Keratinocyte (primary cell): ENCODE measurements around the gene TMC7. TPM values are rescaled to one million over a fixed set of nuclear protein-coding genes. Genes with fewer than 3 reads are reported as not detected.

Source experiments
- DNase-seq: peaks from one replicate; pipeline ENCODE4 v3.0.0-alpha.2; 2011; ENCODE audit warnings: low read depth, missing footprints, low spot score
- FAIRE-seq: peaks from 2 replicates; lab custom pipeline; 2011; peaks lifted over from hg19 to GRCh38; lab: Jason Lieb, UNC
- H2AFZ ChIP-seq: 2 replicates; pipeline ENCODE4 v1.6.0; 2012; ENCODE audit warnings: low read length, control low read depth, inconsistent platforms; ENCODE audit not compliant: control insufficient read depth
- H3K27ac ChIP-seq: 2 replicates; pipeline ENCODE4 v1.5.1; 2011; ENCODE audit warnings: low read length; ENCODE audit not compliant: control insufficient read depth, insufficient read depth
- H3K27me3 ChIP-seq: 3 replicates; pipeline ENCODE4 v1.6.0; 2011; ENCODE audit warnings: low read length; ENCODE audit not compliant: control insufficient read depth, insufficient read depth; ENCODE audit errors: extremely low read depth
- H3K36me3 ChIP-seq, 2 experiments: 2 replicates in 1 of 2; 3 replicates in 1 of 2; pipeline ENCODE4 v1.5.1; 2011; ENCODE audit warnings: low read length in 2 of 2, mild to moderate bottlenecking in 1 of 2; ENCODE audit not compliant: control insufficient read depth in 2 of 2, insufficient read depth in 2 of 2; ENCODE audit errors: extremely low read depth in 1 of 2
- H3K4me1 ChIP-seq: 3 replicates; pipeline ENCODE4 v1.5.1; 2011; ENCODE audit warnings: low read length; ENCODE audit not compliant: control insufficient read depth, insufficient read depth; ENCODE audit errors: extremely low read depth
- H3K4me2 ChIP-seq: 3 replicates; pipeline ENCODE4 v1.6.0; 2011; ENCODE audit warnings: low read depth, low read length; ENCODE audit not compliant: control insufficient read depth, insufficient read depth; ENCODE audit errors: extremely low read depth
- H3K4me3 ChIP-seq, 3 experiments: fragments of 200-600 bp in 1 of 3; sonication (generic) in 1 of 3; 2 replicates in 2 of 3; 3 replicates in 1 of 3; pipeline ENCODE4 v1.5.1; 2011 to 2016; ENCODE audit warnings: low read length in 3 of 3, mild to moderate bottlenecking in 3 of 3, control low read depth in 2 of 3, inconsistent platforms in 1 of 3, low read depth in 1 of 3, mixed read lengths in 1 of 3, mixed run types in 1 of 3, moderate library complexity in 1 of 3; ENCODE audit not compliant: control insufficient read depth in 2 of 3, insufficient read depth in 2 of 3; ENCODE audit errors: extremely low read depth in 1 of 3
- H3K79me2 ChIP-seq: 2 replicates; pipeline ENCODE4 v1.6.0; 2012; ENCODE audit warnings: low read length; ENCODE audit not compliant: control insufficient read depth, insufficient read depth
- H3K9ac ChIP-seq: 3 replicates; pipeline ENCODE4 v1.6.0; 2011; ENCODE audit warnings: low read length; ENCODE audit not compliant: control insufficient read depth, insufficient read depth; ENCODE audit errors: extremely low read depth
- H3K9me1 ChIP-seq: 3 replicates; pipeline ENCODE4 v1.6.0; 2011; ENCODE audit warnings: low read length; ENCODE audit not compliant: control insufficient read depth, insufficient read depth; ENCODE audit errors: extremely low read depth
- H3K9me3 ChIP-seq: 2 replicates; pipeline ENCODE4 v1.5.1; 2012; ENCODE audit warnings: low read depth, low read length; ENCODE audit not compliant: control insufficient read depth
- H4K20me1 ChIP-seq: 3 replicates; pipeline ENCODE4 v1.6.0; 2011; ENCODE audit warnings: low read length; ENCODE audit not compliant: control insufficient read depth, insufficient read depth; ENCODE audit errors: extremely low read depth
- CTCF ChIP-seq, 3 experiments: IDR thresholded peaks in 1 of 3; conservative IDR thresholded peaks in 1 of 3; optimal IDR thresholded peaks in 1 of 3; 2 replicates in 2 of 3; 3 replicates in 1 of 3; pipeline versions ENCODE3 to v1.5.1; 2011; ENCODE audit warnings: low read length in 3 of 3, mild to moderate bottlenecking in 3 of 3, moderate library complexity in 2 of 3, control low read depth in 1 of 3, inconsistent platforms in 1 of 3; ENCODE audit not compliant: insufficient read depth in 2 of 3; ENCODE audit errors: extremely low read depth in 1 of 3
- EZH2 ChIP-seq: IDR thresholded peaks from one replicate; pipeline ENCODE4 v1.6.1; 2012; ENCODE audit warnings: inconsistent platforms, mild to moderate bottlenecking, low read length, moderate library complexity
- dilution Hi-C: fragments of 300-500 bp; cut with MboI; formaldehyde crosslinking; loops from one replicate; pipeline ENCODE4 v1.7.0; 2020; ENCODE audit warnings: low sequenced_read_pairs; ENCODE audit not compliant: extremely low pct_ligation_motif_present
- polyA plus RNA-seq, 5 experiments: library from polyadenylated mRNA; depleted of rRNA in 3 of 5; stranded (reverse) in 3 of 5; stranded (forward) in 1 of 5; unstranded in 1 of 5; fragments of >200 nt; gene quantifications; 1 replicate in 1 of 5; 2 replicates in 3 of 5; 3 replicates in 1 of 5; pipeline versions ENCODE4 v1.2.1 to v1.2.3, GENCODE V29; 2011 to 2012; ENCODE audit warnings: missing spikeins in 2 of 5, low read depth in 1 of 5, low replicate concordance in 1 of 5

Gene TMC7
- polyA plus RNA-seq, 1 donor (not counting 4 experiments of a cell fraction or from before 2014, with no cell fraction given), result 8.5 TPM

GRCh38 chr16:19105131-19105530 lies 121.4 kb downstream of the TMC7 start:
- Histone ChIP-seq H3K9me1 (no peaks in the 10 kb centered on the region), H3K4me2 (no peak overlapping the region), H3K79me2 (no peaks in the 10 kb centered on the region), H3K36me3 (no peaks in the 10 kb centered on the region), H4K20me1 (no peaks in the 10 kb centered on the region), H3K4me3 (no peak overlapping the region), H3K27ac (no peak overlapping the region), H3K4me1 (peaks cover 7% of the 10 kb centered on the region), H3K27me3 (no peaks in the 10 kb centered on the region), H3K9ac (no peak overlapping the region), H3K9me3 (no peaks in the 10 kb centered on the region), H2AFZ (no peak overlapping the region)
- DNase-seq (no peak), FAIRE-seq (no peak)
- dilution Hi-C loops, result no loop called here
- TF ChIP-seq CTCF (optimal IDR thresholded peaks at IDR 0.05 in 1 of 3, IDR thresholded peaks at IDR 0.05 in 1 of 3, conservative IDR thresholded peaks at IDR 0.05 in 1 of 3; ENCODE audit: extremely low read depth in 1 of 3, insufficient read depth in 2 of 3, low read length in 3 of 3) (no peak), EZH2 (no peak)

DNA sequence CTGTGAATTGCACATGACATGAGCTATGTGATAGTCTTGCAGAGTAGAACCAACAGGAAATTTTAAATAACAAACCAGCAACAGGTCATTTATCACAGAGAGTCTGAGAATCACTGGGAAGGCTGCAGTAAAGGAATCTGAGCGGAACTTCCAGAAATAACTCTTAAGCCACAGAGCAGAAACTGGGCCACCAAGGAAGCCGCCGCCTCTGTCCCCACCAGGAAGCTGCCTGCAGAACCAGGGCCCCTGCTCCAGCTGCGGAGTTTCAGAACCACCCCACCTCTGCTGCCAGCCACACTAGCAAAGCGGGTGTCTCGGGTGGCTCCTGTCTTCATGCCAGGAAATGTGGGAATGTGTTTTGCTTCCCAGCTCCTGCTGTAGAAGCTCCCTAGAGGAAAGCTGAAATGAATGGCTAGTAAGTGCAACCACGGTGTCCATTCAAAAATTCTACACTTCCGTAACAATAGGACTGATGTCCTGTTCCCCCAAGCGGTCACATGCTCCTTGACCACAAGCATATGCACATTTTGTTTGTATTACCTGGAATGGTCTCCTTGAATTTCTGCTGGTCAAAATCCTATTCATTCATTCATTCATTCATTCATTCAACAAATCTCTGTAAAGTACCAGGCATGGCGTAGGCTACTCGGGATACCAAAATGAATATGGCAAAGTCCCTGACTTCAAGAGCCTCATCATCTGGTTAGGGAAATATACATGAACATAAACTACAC lies 122.3 kb downstream of the TMC7 start:
- Histone ChIP-seq H3K4me2 (no peak overlapping the region), H3K9me1 (no peaks in the 10 kb centered on the region), H3K36me3 (no peaks in the 10 kb centered on the region), H3K4me1 (peaks cover 7% of the 10 kb centered on the region), H2AFZ (no peak overlapping the region), H3K9ac (no peak overlapping the region), H3K79me2 (no peaks in the 10 kb centered on the region), H3K27me3 (no peaks in the 10 kb centered on the region), H4K20me1 (no peaks in the 10 kb centered on the region), H3K9me3 (no peaks in the 10 kb centered on the region), H3K4me3 (no peak overlapping the region), H3K27ac (no peak overlapping the region)
- no peak for TF ChIP-seq EZH2
- no peak for TF ChIP-seq CTCF (optimal IDR thresholded peaks at IDR 0.05 in 1 of 3, IDR thresholded peaks at IDR 0.05 in 1 of 3, conservative IDR thresholded peaks at IDR 0.05 in 1 of 3; ENCODE audit: extremely low read depth in 1 of 3, insufficient read depth in 2 of 3, low read length in 3 of 3)
- FAIRE-seq (no peak), DNase-seq (no peak)
- dilution Hi-C loops, result no loop called here
